GM18861 (cell line): ENCODE measurements around the gene ZHX3.

Source experiments
- ATAC-seq: cut with Tn5 transposase; IDR thresholded peaks from one replicate; pipeline ENCODE4 v1.9.1; 2021; ENCODE audit not compliant: unreplicated experiment

The ZHX3 gene

GRCh38 chr20:41304424-41305079 is 13.0 kb downstream of the ZHX3 start:
- ATAC-seq = no peak

- no peak for ATAC-seq
Measured at GRCh38 chr20:41304002-41304401, 13.5 kb downstream of the ZHX3 start.

DNA sequence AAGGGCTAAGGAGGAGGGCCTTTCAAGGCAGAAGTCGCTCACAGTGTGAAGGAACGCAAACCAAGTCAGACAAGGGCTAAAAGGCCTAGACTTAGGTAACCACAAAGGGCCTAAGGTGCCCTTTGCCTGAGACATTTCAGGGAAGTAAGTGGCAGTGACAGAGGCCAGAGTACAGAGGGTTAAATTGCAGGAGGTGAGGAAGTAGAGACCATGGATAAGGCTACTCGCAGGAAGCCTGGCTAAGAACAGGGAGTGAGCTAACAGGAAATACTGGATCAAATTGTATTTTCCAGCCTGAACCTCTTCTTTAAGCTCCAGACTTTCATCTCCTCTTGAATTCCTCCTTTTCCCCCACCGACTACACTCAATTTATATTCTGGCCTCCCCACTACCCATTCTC is 16.6 kb downstream of the ZHX3 start:
- no peak for ATAC-seq

DNA sequence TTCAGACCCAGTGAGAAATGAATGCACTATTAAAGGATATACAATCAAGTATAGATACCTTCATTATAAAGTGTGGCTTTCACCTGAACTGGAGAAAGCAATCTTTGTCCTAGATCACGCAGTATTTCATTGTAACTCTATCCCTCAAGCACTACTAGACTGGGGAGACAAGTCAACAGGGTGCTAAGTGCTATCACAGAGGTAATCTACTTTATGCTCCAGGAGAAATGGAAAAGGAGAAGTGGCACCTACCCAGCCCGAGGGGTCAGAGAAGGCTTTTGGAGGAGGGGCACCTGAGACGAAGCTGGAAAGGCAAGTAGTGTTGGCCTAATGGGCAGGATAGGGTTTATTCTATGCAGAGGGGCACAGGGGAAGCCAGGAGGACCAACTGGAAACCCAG is 17.1 kb downstream of the ZHX3 start:
- no peak for ATAC-seq

GRCh38 chr20:41299899-41300298 is 17.6 kb downstream of the ZHX3 start:
- ATAC-seq = no peak

- ATAC-seq = no peak
Measured at GRCh38 chr20:41293269-41294037, 24.1 kb downstream of the ZHX3 start.

GRCh38 chr20:41290804-41291389 is 26.6 kb downstream of the ZHX3 start:
- ATAC-seq = no peak

GRCh38 chr20:41287327-41287726 is 30.2 kb downstream of the ZHX3 start:
- ATAC-seq = no peak

DNA sequence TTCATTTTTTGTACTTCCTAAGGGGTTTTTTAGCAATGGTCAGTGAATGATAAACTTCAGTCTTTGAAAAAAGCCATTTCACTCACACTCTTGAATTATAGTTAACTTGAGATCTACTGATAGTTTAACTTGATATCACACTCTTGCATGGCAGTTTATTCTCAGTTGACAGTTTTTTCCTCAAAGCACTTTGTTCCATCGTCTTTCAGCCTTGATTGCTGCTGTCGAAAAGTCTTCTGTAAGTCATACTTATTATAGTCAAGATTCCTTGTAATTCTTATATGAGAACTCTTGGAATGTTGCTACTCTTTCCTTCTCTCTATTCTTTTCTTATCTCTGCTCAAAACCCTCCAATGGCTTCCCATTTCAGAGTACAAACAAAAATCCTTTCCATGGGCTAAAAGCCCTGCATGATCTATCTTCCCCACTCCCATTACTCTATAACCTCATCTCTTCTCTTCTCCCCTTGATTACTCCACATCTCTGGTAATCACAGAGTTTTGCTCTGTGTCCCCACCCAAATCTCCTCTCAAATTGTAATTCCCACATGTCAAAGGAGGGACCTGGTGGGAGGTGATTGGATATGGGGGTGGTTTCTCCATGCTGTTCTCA is 31.2 kb downstream of the ZHX3 start:
- no peak for ATAC-seq

DNA sequence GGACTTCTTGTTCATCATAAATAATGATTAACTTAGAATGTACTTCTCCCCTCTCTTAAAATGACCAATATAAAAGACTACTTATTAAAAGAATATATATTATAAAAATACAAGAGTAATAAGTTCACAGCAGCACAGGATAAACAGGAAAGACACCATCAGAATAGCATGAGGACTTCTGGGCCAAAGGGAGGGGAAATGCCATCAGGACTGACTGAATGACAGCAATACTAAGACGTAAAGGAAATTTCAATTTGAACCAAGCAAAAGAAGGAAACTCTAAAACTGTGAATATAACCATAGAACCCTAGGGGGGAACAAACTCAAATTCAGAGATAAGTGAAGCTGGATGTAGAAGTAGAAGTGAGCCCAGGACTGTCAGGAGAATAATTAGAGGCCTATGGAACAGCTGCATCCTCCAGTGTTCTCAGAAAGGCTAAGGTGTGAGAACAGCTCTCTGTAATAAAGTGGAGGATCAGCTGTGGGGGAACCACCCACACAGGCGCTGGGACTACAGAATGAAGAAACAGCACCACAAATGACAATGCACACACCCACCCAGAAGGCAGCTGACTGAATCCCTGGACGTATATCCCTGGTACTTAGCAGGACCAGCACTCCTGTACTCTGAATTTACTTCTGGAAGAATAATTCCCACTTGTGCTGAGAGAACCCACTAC is 37.8 kb downstream of the ZHX3 start:
- ATAC-seq = no peak

DNA sequence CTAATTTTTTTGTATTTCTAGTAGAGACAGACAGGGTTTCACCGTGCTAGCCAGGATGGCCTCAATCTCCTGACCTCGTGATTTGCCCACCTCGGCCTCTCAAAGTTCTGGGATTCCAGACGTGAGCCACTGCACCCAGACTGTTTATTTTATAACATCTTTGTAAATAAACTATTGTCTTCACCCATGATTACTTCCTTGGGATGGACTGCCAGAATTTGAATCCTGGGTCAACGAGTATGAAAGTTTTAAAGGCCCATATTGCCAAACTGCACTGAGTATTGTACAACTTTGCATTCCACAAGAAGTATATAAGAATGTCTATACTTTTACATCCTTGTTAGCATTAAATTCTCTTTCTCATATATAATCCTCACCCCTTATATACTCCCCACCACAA is 38.6 kb downstream of the ZHX3 start:
- ATAC-seq = no peak

- ATAC-seq = no peak
Measured at GRCh38 chr20:41277049-41277448, 40.5 kb downstream of the ZHX3 start.

DNA sequence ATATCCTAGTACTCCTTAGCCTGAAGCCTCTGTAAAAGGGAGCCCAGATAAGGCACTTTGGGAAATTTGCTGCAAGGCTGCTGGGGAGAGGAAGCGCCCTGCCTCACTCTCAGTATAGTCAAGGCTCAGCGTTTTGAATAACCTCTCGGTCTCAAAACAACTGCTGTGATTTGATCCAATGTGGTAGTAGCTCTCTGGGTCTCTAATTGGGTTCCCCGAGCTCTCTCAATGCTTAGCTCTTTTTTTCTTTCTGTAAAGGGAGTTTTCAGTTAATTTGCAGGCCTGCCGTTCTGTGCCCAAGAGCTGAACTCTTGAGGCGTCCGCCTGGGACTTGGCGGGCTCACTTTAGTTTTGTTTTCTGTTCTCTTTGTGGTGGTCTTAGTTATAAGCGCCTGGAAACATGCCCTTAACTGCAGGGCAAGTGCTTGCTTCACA is 41.2 kb downstream of the ZHX3 start:
- ATAC-seq = no peak

GRCh38 chr20:41275301-41275731 is 42.2 kb downstream of the ZHX3 start:
- ATAC-seq = no peak

DNA sequence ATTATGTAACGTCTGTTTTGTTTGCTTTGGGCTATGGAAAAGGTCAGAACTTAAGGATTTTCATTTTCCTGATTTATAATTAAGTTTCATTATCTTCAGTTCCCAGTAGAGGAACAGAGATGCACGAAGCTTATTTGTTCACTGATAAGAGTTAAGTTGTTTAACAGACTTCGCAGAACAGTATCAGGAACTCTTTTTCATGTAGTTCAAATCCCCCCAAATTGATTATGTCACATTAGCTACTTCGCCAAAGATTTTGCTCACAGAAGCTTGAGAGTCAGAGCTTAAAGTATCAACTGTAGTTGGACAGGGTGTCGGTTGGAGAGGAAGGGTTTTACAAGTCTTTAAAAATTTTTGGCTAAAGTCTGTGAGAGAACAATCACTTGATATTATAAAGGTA is 43.4 kb downstream of the ZHX3 start:
- ATAC-seq = no peak

DNA sequence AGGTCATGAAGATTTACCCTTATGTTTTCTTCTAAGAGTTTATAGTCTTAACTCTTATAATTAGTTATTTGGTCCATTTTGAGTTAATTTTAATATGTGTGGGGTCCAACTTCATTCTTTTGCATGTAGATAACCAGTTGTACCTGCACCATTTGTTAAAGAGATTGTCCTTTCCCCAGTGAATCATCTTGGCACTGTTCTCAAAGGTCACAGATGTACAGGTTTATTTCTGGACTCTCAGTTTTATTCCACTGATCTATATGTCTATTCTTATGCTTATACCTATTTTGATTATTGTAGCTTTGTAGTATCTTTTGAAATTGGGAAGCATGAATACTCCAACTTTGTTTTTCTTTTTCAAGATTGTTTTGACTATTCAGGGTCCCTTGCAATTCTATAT is 44.1 kb downstream of the ZHX3 start:
- no peak for ATAC-seq

GRCh38 chr20:41272339-41272738 is 45.2 kb downstream of the ZHX3 start:
- ATAC-seq = no peak

DNA sequence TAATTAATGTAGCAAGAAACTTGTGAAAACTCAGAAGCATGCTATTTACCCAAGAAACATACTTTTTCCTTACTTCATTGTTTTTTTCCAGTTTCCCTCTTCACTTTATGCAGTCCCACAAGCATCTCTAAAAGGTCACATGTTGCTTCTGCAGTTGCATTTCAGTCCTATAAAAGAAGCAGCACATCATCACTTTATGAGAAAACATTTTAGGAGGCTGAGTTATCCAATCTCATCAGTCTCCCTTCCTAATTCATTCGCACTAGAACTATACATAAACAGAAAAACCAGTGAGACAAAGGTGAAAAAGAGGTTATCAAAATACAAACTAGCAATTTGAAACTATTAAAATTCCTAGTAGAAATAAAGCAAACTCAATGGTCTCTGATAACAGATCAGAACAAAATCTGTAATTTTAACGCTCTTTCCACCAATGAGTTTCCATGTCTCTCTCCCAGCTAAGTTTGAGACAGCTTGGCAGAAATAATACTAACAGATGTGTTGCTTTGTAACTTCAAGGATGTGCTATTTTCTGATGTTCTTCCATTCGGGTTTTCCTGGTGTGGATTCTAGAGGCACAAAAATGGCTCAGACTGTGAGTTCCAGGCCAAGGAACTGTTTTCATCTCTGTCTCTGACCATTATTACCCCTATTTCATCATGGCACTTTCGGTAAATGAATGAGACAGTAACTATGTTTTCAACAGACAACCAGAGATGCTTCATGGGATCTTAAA is 48.4 kb downstream of the ZHX3 start:
- no peak for ATAC-seq

- no peak for ATAC-seq
Measured at GRCh38 chr20:41268402-41268801, 49.1 kb downstream of the ZHX3 start.

DNA sequence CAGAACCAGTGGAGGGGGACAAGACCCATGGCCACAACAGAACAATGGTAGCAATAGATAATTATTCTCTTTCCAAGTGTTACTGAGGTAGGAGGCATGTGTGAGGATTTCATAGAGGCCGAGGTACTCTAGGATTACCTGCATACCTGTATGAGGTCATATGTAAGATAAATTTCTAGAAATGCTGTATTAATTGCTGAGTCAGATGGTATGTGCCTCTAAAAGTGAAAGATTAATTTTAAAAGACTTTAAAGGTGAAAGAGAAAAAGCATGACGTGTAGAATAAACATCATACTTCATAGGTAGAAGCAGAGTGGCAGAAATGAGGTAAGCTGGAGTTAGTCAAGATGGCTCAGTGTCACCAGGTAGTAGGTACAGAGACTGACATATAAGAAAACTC is 51.6 kb downstream of the ZHX3 start:
- ATAC-seq = no peak

- ATAC-seq = no peak
Measured at GRCh38 chr20:41264819-41265218, 52.7 kb downstream of the ZHX3 start.
